22Rv1 (cell line): ENCODE measurements around the gene L2HGDH.

Source experiments
- CTCF ChIP-seq: fragments of 450-650 bp; IDR thresholded peaks from 2 replicates; pipeline ENCODE4 v1.5.1; 2017; ENCODE audit warnings: mild to moderate bottlenecking
- ZFX ChIP-seq: fragments of 450-650 bp; IDR thresholded peaks from 2 replicates; pipeline ENCODE4 v1.6.1; 2017; ENCODE audit warnings: antibody characterized with exemption, borderline replicate concordance

GRCh38 chr14:50212726-50213125, 99.3 kb downstream of the L2HGDH start:
- TF ChIP-seq ZFX (no peak), CTCF (no peak)
